ENCODE measurements around the gene RHBDD1.

RHBDD1 gene

GRCh38 chr2:226835796-226836547 lies at the start of gene RHBDD1:
RHBDD1 (plus strand) TSS chr2:226836054; CDS start chr2:226864694, 28,640 bp downstream.
- no peak for TF ChIP-seq CTCF (IDR thresholded peaks at IDR 0.05; ENCODE audit: borderline replicate concordance, control extremely low read depth, extremely low read depth, insufficient read depth, missing control alignments)
- peak; percentile 95 for DNase-seq (ENCODE audit: low spot score)
- in situ Hi-C loops (cut with MboI; ENCODE audit: low sequenced_read_pairs, unreplicated experiment) = no loop called here

- no peak for TF ChIP-seq CTCF (IDR thresholded peaks at IDR 0.05; ENCODE audit: borderline replicate concordance, control extremely low read depth, extremely low read depth, insufficient read depth, missing control alignments)
- in situ Hi-C loops (cut with MboI; ENCODE audit: low sequenced_read_pairs, unreplicated experiment) = no loop called here
- DNase-seq (ENCODE audit: low spot score) = no peak
Observed at GRCh38 chr2:226788064-226788463, 47.8 kb upstream of the RHBDD1 start.

- no peak for DNase-seq (ENCODE audit: low spot score)
- no peak for TF ChIP-seq CTCF (IDR thresholded peaks at IDR 0.05; ENCODE audit: borderline replicate concordance, control extremely low read depth, extremely low read depth, insufficient read depth, missing control alignments)
- in situ Hi-C loops (cut with MboI; ENCODE audit: low sequenced_read_pairs, unreplicated experiment) = no loop called here
Observed at GRCh38 chr2:226788881-226789490, 46.9 kb upstream of the RHBDD1 start.

- DNase-seq (ENCODE audit: low spot score) = no peak
- no peak for TF ChIP-seq CTCF (IDR thresholded peaks at IDR 0.05; ENCODE audit: borderline replicate concordance, control extremely low read depth, extremely low read depth, insufficient read depth, missing control alignments)
- in situ Hi-C loops (cut with MboI; ENCODE audit: low sequenced_read_pairs, unreplicated experiment) = no loop called here
Observed at GRCh38 chr2:226790011-226790410, 45.8 kb upstream of the RHBDD1 start.

- in situ Hi-C loops (cut with MboI; ENCODE audit: low sequenced_read_pairs, unreplicated experiment) = no loop called here
- no peak for TF ChIP-seq CTCF (IDR thresholded peaks at IDR 0.05; ENCODE audit: borderline replicate concordance, control extremely low read depth, extremely low read depth, insufficient read depth, missing control alignments)
- no peak for DNase-seq (ENCODE audit: low spot score)
Observed at GRCh38 chr2:226790431-226790830, 45.4 kb upstream of the RHBDD1 start.

- TF ChIP-seq CTCF (IDR thresholded peaks at IDR 0.05; ENCODE audit: borderline replicate concordance, control extremely low read depth, extremely low read depth, insufficient read depth, missing control alignments) = no peak
- in situ Hi-C loops (cut with MboI; ENCODE audit: low sequenced_read_pairs, unreplicated experiment) = no loop called here
- DNase-seq (ENCODE audit: low spot score) = peak; percentile 76
Observed at GRCh38 chr2:226791056-226791486, 44.8 kb upstream of the RHBDD1 start.

Measured in GM13976 (cell line).